Activated T-cell treated with anti-CD3 and anti-CD28 coated beads, Interleukin-2, amount 50 U/mL, for 1 hour (primary cell): ENCODE results near the gene RFC3.

Experiments used
- DNase-seq: peaks from one replicate; pipeline ENCODE4 v3.0.0-alpha.2; 2020

RFC3 gene

GRCh38 chr13:33815011-33815550 is 2.9 kb upstream of the RFC3 start:
- DNase-seq, result no peak

GRCh38 chr13:33816912-33817311 is 1.0 kb upstream of the RFC3 start:
- DNase-seq, result no peak

- DNase-seq, result no peak
Observed at GRCh38 chr13:33817513-33817900, 442 bp upstream of the RFC3 start.

- no peak for DNase-seq
Observed at GRCh38 chr13:33825083-33825482, 7.1 kb downstream of the RFC3 start.

GRCh38 chr13:33827139-33827538 is 9.2 kb downstream of the RFC3 start:
- DNase-seq, result no peak

GRCh38 chr13:33828431-33829129 is 10.6 kb downstream of the RFC3 start:
- DNase-seq, result no peak

- no peak for DNase-seq
Observed at GRCh38 chr13:33832872-33833271, 14.9 kb downstream of the RFC3 start.

GRCh38 chr13:33838647-33839046 is 20.7 kb downstream of the RFC3 start:
- DNase-seq, result no peak

GRCh38 chr13:33840402-33840801 is 22.5 kb downstream of the RFC3 start:
- DNase-seq, result no peak

- no peak for DNase-seq
Observed at GRCh38 chr13:33842207-33842606, 24.3 kb downstream of the RFC3 start.

GRCh38 chr13:33842986-33843385 is 25.0 kb downstream of the RFC3 start:
- DNase-seq, result no peak

GRCh38 chr13:33845572-33846302 is 27.8 kb downstream of the RFC3 start:
- no peak for DNase-seq

GRCh38 chr13:33846303-33847062 is 28.5 kb downstream of the RFC3 start:
- no peak for DNase-seq

GRCh38 chr13:33849211-33849610 is 31.3 kb downstream of the RFC3 start:
- DNase-seq, result no peak

- no peak for DNase-seq
Observed at GRCh38 chr13:33855371-33855895, 37.5 kb downstream of the RFC3 start.

GRCh38 chr13:33859691-33860303 is 41.8 kb downstream of the RFC3 start:
- no peak for DNase-seq

GRCh38 chr13:33860526-33860925 is 42.6 kb downstream of the RFC3 start:
- no peak for DNase-seq

GRCh38 chr13:33862016-33862415 is 44.1 kb downstream of the RFC3 start:
- DNase-seq, result no peak

- DNase-seq, result no peak
Observed at GRCh38 chr13:33863188-33863789, 45.3 kb downstream of the RFC3 start.

- DNase-seq, result no peak
Observed at GRCh38 chr13:33865945-33866344, 48.0 kb downstream of the RFC3 start.

GRCh38 chr13:33867472-33867871 is 49.5 kb downstream of the RFC3 start:
- DNase-seq, result no peak

- no peak for DNase-seq
Observed at GRCh38 chr13:33868343-33868994, 50.5 kb downstream of the RFC3 start.
